Aorta (tissue), 5 donors: ENCODE data around the gene SMARCA2. TPM values are rescaled to one million over a fixed set of nuclear protein-coding genes. Genes with fewer than 3 reads are reported as not detected.

Experiments
- ATAC-seq: fragments of 200-7000 bp; cut with Tn5 transposase; one replicate; pipeline ENCODE4 v1.9.1; 2022; ENCODE audit warnings: moderate library complexity; ENCODE audit not compliant: low FRiP score
- DNase-seq, 2 donors: peaks; one replicate each; pipeline ENCODE4 v3.0.0-alpha.2; 2020
- H3K27ac ChIP-seq, 2 donors: one replicate each; pipeline ENCODE4 v1.5.1; 2013; ENCODE audit warnings: low read length in 2 of 2, mild to moderate bottlenecking in 2 of 2, moderate library complexity in 2 of 2, control low read depth in 1 of 2, inconsistent platforms in 1 of 2, low read depth in 1 of 2
- H3K27me3 ChIP-seq, 2 donors: one replicate each; pipeline ENCODE4 v1.6.1; 2013; ENCODE audit warnings: control low read depth in 1 of 2, low read length in 1 of 2, mild to moderate bottlenecking in 1 of 2, moderate library complexity in 1 of 2; ENCODE audit not compliant: insufficient read depth in 2 of 2, control insufficient read depth in 1 of 2
- H3K36me3 ChIP-seq, 2 donors: one replicate each; pipeline ENCODE4 v1.6.1; 2013; ENCODE audit warnings: control low read depth in 1 of 2, low read length in 1 of 2, mild to moderate bottlenecking in 1 of 2; ENCODE audit not compliant: insufficient read depth in 2 of 2, control insufficient read depth in 1 of 2
- H3K4me1 ChIP-seq, 2 donors: one replicate each; pipeline ENCODE4 v1.6.1; 2013; ENCODE audit warnings: low read length in 2 of 2, control low read depth in 1 of 2, mild to moderate bottlenecking in 1 of 2, moderate library complexity in 1 of 2; ENCODE audit not compliant: insufficient read depth in 2 of 2, control insufficient read depth in 1 of 2
- H3K4me3 ChIP-seq, 2 donors: one replicate each; pipeline ENCODE4 v1.5.1; 2013; ENCODE audit warnings: low read length in 2 of 2, control low read depth in 1 of 2, mild to moderate bottlenecking in 1 of 2
- H3K9me3 ChIP-seq: one replicate; pipeline ENCODE4 v1.6.1; 2013; ENCODE audit warnings: mild to moderate bottlenecking, low read length; ENCODE audit not compliant: control insufficient read depth
- WGBS, 2 donors: extraction: QIAGEN DNeasy Blood & Tissue Kit; methylation state at CpG; one replicate each; pipeline ENCODE4 v1.1.7; 2013; 5-methylcytosine and 5-hydroxymethylcytosine counted together
- intact Hi-C, 2 donors: fragments of 100-400 bp; cut with DNase I; formaldehyde crosslinking; loops; one replicate each; pipeline versions ENCODE4 v1.14.2 to v1.15.0; 2022
- polyA plus RNA-seq, 2 donors: library from polyadenylated mRNA; stranded (reverse); fragments of 200-250 nt; gene quantifications; one replicate each; pipeline ENCODE4 v1.2.3, GENCODE V29; 2013
- total RNA-seq, 2 donors: library from RNA; stranded (reverse); fragmentation: NEBNext Ultra II Directional; extraction: Animal tissue kit (Norgen Biotek cat#: 25700); gene quantifications; one replicate each; pipeline ENCODE4 v1.2.1, GENCODE V29; 2021
- donor health status: healthy with polysubstance abuse.
- donor health status: Bipolar disorder and iron deficiency.
- donor health status: DM: no; HTN: no; CAD: no.
- donor health status: DM: no; HTN: no; CAD: no.
- donor health status: DM: yes; HTN: yes; CAD: no.

SMARCA2 gene
- total and polyA plus RNA-seq, 4 donors = 61.7 to 265 (median 145) TPM

DNA sequence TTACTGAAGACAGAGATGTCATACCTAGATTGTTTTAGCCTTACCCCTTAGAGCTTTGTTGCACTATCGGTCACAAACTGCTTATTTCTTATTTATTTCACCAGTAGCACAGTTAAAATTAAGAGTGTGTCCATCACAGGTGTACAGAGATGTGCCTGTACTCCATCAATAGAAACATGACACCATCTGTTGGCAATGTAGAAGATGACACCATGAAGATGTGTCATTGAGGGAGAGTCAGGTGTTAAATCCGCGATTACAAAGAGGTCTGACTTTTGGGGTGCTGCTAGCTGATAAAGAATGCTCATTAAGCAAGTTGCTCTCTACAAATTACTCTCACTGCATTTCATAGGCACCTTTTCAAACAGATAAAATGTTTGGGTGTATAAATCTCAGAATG, 164.4 kb downstream of the SMARCA2 start:
- Histone ChIP-seq H3K36me3 (peaks cover 0 to 2% of the 10 kb centered on the region in 2 donors), H3K4me3 (no peak overlapping the region), H3K27me3 (no peaks in the 10 kb centered on the region), H3K9me3 (no peaks in the 10 kb centered on the region), H3K4me1 (no peaks in the 10 kb centered on the region), H3K27ac (no peak overlapping the region)
- intact Hi-C loops = loop anchor here in 1 of 2 donors (10.0 kb wide), 1 partner anchor 155 kb away; no protein-coding TSS in a partner anchor
- no peak for ATAC-seq
- WGBS, 2 donors = 85 to 87% methylated on average over 3 of the region's 3 CpGs
- no peak for DNase-seq

DNA sequence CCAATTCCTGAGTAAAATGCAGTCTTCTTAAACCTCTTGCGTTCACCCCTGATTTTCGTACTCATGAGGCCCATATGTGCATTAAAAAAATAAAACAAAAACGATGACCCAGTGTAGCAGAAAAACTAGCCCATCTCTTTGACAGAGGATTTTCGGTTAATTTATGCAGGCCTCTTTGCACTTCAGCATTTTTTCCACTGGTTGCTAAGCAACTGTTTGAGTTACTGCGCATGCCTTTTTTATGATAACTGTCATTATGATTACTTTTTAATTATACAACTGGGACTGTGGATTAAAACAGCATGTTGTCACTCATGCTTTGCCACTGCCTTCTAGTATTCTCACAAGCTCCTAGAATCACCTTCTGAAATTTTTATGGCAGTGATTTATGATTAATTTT, 165.0 kb downstream of the SMARCA2 start:
- peaks cover 0 to 4% of the 10 kb centered on the region in 2 donors for H3K36me3 ChIP-seq
- DNase-seq (no peak), ATAC-seq (no peak)
- no peaks in the 10 kb centered on the region for H3K27me3 ChIP-seq
- H3K4me3 ChIP-seq = no peak overlapping the region
- H3K27ac ChIP-seq = no peak overlapping the region
- WGBS, 2 donors = 55 to 62% methylated on average over 5 of the region's 5 CpGs
- no peaks in the 10 kb centered on the region for H3K4me1 ChIP-seq
- intact Hi-C loops = no loop called here
- H3K9me3 ChIP-seq = no peaks in the 10 kb centered on the region

DNA sequence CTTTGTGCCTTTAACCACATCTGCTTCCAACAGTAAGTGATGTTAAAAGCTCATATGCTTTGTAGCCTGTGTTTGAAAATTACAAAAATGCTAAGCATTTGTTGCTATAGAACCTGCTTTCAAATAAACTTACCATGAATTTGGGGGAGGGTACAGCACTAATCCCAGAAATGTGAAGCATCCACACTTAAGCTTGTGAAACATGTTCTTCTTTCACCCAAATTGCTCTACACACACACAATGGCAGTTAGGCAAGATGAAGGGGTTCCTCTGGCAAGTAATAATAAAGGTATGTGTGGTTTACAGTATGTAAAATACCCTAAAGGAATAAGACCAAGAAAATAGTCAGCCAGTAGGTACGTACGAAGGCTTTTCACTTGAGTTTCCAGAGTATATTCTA, 165.6 kb downstream of the SMARCA2 start:
- Histone ChIP-seq H3K27ac (no peak overlapping the region), H3K27me3 (no peaks in the 10 kb centered on the region), H3K4me3 (no peak overlapping the region), H3K4me1 (no peaks in the 10 kb centered on the region), H3K9me3 (no peaks in the 10 kb centered on the region), H3K36me3 (peaks cover 0 to 4% of the 10 kb centered on the region in 2 donors)
- 90 to 93% methylated on average over 2 of the region's 2 CpGs for WGBS, 2 donors
- DNase-seq = no peak
- intact Hi-C loops = no loop called here
- no peak for ATAC-seq

DNA sequence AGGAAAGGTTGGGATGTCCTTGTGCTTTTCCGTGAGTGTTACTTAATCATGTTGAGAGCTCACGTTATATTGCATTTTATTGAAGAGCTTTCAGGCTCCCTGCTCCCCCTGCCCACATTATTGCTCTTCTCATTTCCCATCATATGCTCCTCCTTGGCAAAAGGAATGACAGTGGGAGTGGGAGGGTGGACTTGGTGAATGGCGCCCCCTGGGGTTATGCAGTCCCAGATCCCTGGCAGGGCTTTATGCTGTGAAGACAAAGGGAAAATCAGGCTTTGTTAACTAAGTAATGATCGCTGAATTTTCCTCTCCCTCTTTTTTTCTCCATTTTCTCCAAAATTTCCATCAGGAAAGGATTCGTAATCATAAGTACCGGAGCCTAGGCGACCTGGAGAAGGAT, 166.6 kb downstream of the SMARCA2 start:
- Histone ChIP-seq H3K27ac (no peak overlapping the region), H3K4me1 (no peaks in the 10 kb centered on the region), H3K9me3 (no peaks in the 10 kb centered on the region), H3K4me3 (no peak overlapping the region), H3K36me3 (peaks cover 0 to 7% of the 10 kb centered on the region in 2 donors), H3K27me3 (no peaks in the 10 kb centered on the region)
- WGBS, 2 donors = 79 to 81% methylated on average over 7 of the region's 7 CpGs
- ATAC-seq (no peak), DNase-seq (no peak)
- intact Hi-C loops = no loop called here

DNA sequence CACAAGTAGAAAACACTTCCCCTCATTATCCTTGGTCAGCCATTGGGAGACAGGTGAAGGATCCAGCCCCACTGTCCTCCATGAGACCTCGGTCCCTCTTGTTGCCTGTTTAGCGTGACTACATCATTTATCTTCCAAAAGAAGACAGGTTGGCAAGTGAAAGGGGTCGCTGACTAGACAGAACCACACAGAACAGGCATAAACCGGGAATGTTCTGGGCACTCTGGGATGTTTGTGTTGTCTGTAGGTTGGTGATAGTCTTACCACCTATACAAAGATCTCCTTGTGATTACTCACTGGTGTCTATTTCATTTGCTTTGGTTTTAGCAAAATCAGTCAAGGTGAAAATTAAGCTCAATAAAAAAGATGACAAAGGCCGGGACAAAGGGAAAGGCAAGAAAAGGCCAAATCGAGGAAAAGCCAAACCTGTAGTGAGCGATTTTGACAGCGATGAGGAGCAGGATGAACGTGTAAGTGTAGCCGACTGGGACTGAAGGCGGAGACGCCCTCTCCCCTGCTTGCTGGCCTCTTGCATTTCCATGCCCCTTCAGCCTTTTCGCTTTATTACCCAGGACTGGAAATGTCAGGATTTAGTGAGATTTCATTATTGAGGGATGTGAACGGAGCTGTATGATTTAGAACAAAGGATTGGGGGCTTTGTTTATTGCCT, 175.9 kb downstream of the SMARCA2 start:
- intact Hi-C loops = no loop called here
- Histone ChIP-seq H3K27ac (no peak overlapping the region), H3K9me3 (no peaks in the 10 kb centered on the region), H3K27me3 (no peaks in the 10 kb centered on the region), H3K4me1 (no peaks in the 10 kb centered on the region), H3K36me3 (peaks cover 4 to 17% of the 10 kb centered on the region in 2 donors), H3K4me3 (no peak overlapping the region)
- 89 to 94% methylated on average over 14 of the region's 14 CpGs for WGBS, 2 donors
- ATAC-seq = no peak
- no peak for DNase-seq

DNA sequence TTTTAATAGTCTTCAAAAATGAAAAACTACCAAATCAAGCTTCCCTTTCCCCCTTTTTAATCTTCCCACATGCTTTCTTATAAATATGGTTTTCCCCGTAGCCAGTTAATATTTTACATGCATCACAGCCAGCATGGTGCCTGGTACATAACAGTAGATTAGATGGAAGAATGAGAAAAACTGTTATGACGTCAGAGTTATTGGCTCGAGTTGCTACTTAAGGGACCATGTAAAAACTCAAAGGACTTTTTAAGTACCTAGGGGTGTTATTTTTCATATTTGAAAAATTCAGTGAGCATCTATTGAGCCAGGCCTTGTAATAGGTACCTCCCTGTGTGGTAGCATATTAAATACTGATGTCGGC, 176.4 kb downstream of the SMARCA2 start:
- Histone ChIP-seq H3K4me3 (no peak overlapping the region), H3K27ac (no peak overlapping the region), H3K9me3 (no peaks in the 10 kb centered on the region), H3K36me3 (peaks cover 4 to 18% of the 10 kb centered on the region in 2 donors), H3K27me3 (no peaks in the 10 kb centered on the region), H3K4me1 (no peaks in the 10 kb centered on the region)
- DNase-seq = no peak
- intact Hi-C loops = no loop called here
- 31 to 36% methylated on average over 4 of the region's 4 CpGs for WGBS, 2 donors
- no peak for ATAC-seq

DNA sequence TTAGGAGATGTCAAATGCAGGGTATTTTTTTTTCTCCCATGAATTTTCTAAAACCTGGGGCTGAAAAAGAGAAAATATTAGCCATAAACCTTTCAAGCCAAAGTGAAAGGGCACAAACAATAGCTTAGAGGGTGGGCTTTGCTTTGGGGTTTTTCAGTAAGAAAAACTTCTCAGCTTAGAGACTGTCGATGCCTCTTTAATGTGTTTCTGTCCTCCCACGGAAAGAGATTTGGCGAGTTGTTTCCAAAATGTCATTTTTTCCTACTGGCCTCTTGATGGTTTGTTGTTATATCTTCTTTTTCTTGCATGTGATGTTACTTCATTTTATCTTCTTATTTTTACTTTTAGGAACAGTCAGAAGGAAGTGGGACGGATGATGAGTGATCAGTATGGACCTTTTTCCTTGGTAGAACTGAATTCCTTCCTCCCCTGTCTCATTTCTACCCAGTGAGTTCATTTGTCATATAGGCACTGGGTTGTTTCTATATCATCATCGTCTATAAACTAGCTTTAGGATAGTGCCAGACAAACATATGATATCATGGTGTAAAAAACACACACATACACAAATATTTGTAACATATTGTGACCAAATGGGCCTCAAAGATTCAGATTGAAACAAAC, 177.3 kb downstream of the SMARCA2 start:
- no peak for DNase-seq
- Histone ChIP-seq H3K9me3 (no peaks in the 10 kb centered on the region), H3K4me3 (no peak overlapping the region), H3K4me1 (no peaks in the 10 kb centered on the region), H3K36me3 (peaks cover 4 to 16% of the 10 kb centered on the region in 2 donors), H3K27ac (no peak overlapping the region), H3K27me3 (no peaks in the 10 kb centered on the region)
- 49 to 59% methylated on average over 5 of the region's 5 CpGs for WGBS, 2 donors
- no peak for ATAC-seq
- intact Hi-C loops = no loop called here

DNA sequence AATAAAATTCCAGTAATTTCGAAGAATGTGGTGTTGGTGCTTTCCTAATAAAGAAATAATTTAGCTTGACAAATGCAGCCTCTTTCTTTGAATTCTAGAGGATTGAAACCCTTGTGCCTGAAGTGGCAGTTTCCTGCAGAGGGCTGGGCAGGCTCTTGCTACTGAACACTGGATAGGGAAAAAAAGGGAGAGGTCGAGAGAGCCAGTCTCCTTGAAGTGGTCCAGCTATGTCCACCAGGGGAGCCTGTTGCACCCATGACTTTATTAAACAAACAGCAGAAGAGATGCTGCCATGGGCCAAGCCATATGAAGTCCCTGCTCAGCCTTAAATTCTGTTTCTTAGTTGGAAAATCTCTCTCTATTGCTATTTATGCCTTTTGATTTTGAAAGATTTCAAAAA, 178.4 kb downstream of the SMARCA2 start:
- WGBS, 2 donors = 69 to 70% methylated on average over 2 of the region's 2 CpGs
- Histone ChIP-seq H3K27me3 (no peaks in the 10 kb centered on the region), H3K4me3 (no peak overlapping the region), H3K4me1 (no peaks in the 10 kb centered on the region), H3K36me3 (peaks cover 4 to 18% of the 10 kb centered on the region in 2 donors), H3K27ac (no peak overlapping the region), H3K9me3 (no peaks in the 10 kb centered on the region)
- no peak for ATAC-seq
- no peak for DNase-seq
- intact Hi-C loops = no loop called here

DNA sequence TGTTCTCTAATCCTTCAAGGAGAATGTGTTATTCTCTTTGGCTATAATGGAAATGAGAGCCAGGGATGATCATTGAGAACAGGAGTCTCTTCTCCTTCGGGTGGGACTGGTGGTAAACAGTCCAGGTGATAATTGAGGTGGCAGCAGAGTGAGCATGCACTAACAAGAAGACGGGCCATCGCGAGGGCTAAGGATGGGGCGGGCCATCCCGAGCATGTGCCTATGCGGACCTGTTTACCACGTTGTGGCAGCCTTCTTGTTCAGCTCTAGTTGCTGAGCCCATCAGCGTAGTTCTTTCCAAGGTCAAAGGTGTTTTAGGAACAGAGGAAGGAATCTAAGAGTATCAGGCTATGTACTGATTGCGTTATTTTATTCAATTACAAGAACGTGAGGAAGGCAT, 180.1 kb downstream of the SMARCA2 start:
- intact Hi-C loops = no loop called here
- 86 to 89% methylated on average over 11 of the region's 11 CpGs for WGBS, 2 donors
- Histone ChIP-seq H3K27me3 (no peaks in the 10 kb centered on the region), H3K36me3 (peaks cover 4 to 7% of the 10 kb centered on the region in 2 donors), H3K4me3 (no peak overlapping the region), H3K4me1 (no peaks in the 10 kb centered on the region), H3K9me3 (no peaks in the 10 kb centered on the region), H3K27ac (no peak overlapping the region)
- no peak for ATAC-seq
- DNase-seq = no peak
